Neural cell (in vitro differentiated cells): ENCODE results near the gene LGALS9C. TPM values are rescaled to one million over a fixed set of nuclear protein-coding genes. Genes with fewer than 3 reads are reported as not detected.
"Not testable (repeated sequence)": the region's sequence is repeated elsewhere in the genome, so short reads cannot be mapped to it uniquely, and the experiment has no call there.

Source experiments
- H2AFZ ChIP-seq: fragments of 200-600, 300-800 bp; sonication (generic), shearing (Covaris generic); 2 replicates; pipeline ENCODE4 v1.6.0; 2014; ENCODE audit warnings: low read depth, mild to moderate bottlenecking, antibody characterized with exemption, low read length, moderate library complexity
- H3F3A ChIP-seq: fragments of 200-600 bp; shearing (Covaris generic); 2 replicates; pipeline ENCODE4 v1.6.1; 2016; ENCODE audit warnings: mild to moderate bottlenecking, moderate library complexity, mixed read lengths, antibody characterized with exemption, low read length; ENCODE audit not compliant: insufficient read depth, poor library complexity, severe bottlenecking
- H3K27ac ChIP-seq: fragments of 200-600, 300-800 bp; sonication (generic), shearing (Covaris generic); 2 replicates; pipeline ENCODE4 v1.5.1; 2014; ENCODE audit warnings: mild to moderate bottlenecking, low read length, moderate library complexity
- H3K27me3 ChIP-seq: fragments of 300-800, 200-600 bp; sonication (generic), shearing (Covaris generic); 2 replicates; pipeline ENCODE4 v1.6.0; 2014; ENCODE audit warnings: mild to moderate bottlenecking, low read depth, low read length, moderate library complexity; ENCODE audit not compliant: insufficient read depth
- H3K36me3 ChIP-seq: fragments of 300-800, 200-600 bp; sonication (generic), shearing (Covaris generic); 2 replicates; pipeline ENCODE4 v1.5.1; 2014; ENCODE audit warnings: mild to moderate bottlenecking, antibody characterized with exemption, low read length, moderate library complexity; ENCODE audit not compliant: insufficient read depth
- H3K4me2 ChIP-seq: fragments of 300-800, 200-600 bp; sonication (generic), shearing (Covaris generic); 2 replicates; pipeline ENCODE4 v1.6.0; 2014; ENCODE audit warnings: mild to moderate bottlenecking, low read length
- H3K4me3 ChIP-seq: fragments of 300-800, 200-600 bp; sonication (generic), shearing (Covaris generic); 2 replicates; pipeline ENCODE4 v1.5.1; 2014; ENCODE audit warnings: mild to moderate bottlenecking, low read length, moderate library complexity
- H3K79me2 ChIP-seq: fragments of 200-600 bp; shearing (Covaris generic); replicated peaks from 2 replicates; pipeline ENCODE4 v1.6.0; 2014; ENCODE audit warnings: mild to moderate bottlenecking, low read length, moderate library complexity; ENCODE audit not compliant: insufficient read depth
- H3K9ac ChIP-seq: fragments of 300-800, 200-600 bp; sonication (generic), shearing (Covaris generic); 2 replicates; pipeline ENCODE4 v1.6.1; 2016; ENCODE audit warnings: mild to moderate bottlenecking, low read length, mixed read lengths
- H3K9me2 ChIP-seq: fragments of 200-600 bp; shearing (Covaris generic); 2 replicates; pipeline ENCODE4 v1.6.1; 2016; ENCODE audit warnings: mild to moderate bottlenecking, low read length, mixed read lengths; ENCODE audit not compliant: insufficient read depth
- H3K9me3 ChIP-seq: fragments of 200-600, 300-800 bp; sonication (generic), shearing (Covaris generic); 2 replicates; pipeline ENCODE4 v1.6.1; 2016; ENCODE audit warnings: mild to moderate bottlenecking, mixed run types, low read length, moderate library complexity, mixed read lengths
- H4K20me1 ChIP-seq: fragments of 200-600 bp; shearing (Covaris generic); 2 replicates; pipeline ENCODE4 v1.6.1; 2016; ENCODE audit warnings: mild to moderate bottlenecking, mixed run types; ENCODE audit not compliant: insufficient read depth
- polyA plus RNA-seq: library from polyadenylated mRNA; depleted of rRNA; stranded (reverse); fragments of >200 nt; gene quantifications from 2 replicates; pipeline ENCODE4 v1.2.3, GENCODE V29; 2014

LGALS9C gene
- polyA plus RNA-seq, 1 donor from 2014 or later = not detected

DNA sequence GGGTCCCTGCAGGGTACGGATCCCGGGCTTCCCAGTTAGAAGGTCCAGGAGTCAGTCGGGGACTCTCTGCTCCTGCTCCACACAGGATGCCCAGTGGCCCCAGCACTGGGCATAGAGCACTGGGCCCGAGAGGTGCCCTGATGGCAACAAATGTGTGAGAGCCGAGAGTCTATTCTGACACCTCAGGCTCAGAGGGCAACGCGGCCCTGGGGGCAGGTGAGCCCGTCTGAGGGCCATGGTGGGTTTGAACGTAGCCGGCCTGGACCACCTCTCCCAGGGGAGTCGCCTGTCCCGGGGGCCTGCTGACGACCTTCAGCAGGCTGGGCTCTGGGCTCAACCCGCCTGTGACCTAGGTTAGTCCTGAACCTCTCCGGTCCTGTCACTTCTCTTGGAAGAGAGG, 23.2 kb downstream of the LGALS9C start:
- H4K20me1 ChIP-seq, H3K27ac ChIP-seq, H3F3A ChIP-seq, H3K36me3 ChIP-seq, H3K9me3 ChIP-seq, H3K4me3 ChIP-seq, H3K9ac ChIP-seq, H2AFZ ChIP-seq, H3K9me2 ChIP-seq, H3K4me2 ChIP-seq, H3K27me3 ChIP-seq, H3K79me2 ChIP-seq: not testable (repeated sequence)

DNA sequence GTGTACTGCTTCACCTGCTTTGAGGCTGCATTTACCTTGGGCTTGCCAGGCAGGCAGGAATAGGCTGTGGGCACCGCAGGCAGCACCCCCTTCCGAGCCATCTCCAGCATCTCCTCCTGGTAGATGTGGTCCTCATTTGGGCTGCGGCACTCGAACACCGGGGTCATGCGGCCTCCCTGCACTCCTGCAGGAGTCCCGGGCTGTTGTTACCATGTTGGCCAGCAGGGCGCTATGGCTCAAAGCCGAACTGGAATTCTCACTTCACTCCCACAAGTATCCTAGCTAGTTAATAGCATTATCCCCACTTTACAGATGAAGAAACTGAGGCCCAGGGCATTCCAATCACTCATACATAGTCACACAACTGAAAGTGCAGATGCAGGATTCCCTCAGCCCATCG, 23.7 kb downstream of the LGALS9C start:
- not testable (repeated sequence) for H3K27me3 ChIP-seq, H3K4me2 ChIP-seq, H3K4me3 ChIP-seq, H3F3A ChIP-seq, H3K36me3 ChIP-seq, H3K79me2 ChIP-seq, H3K9ac ChIP-seq, H3K9me2 ChIP-seq, H4K20me1 ChIP-seq, H3K9me3 ChIP-seq, H2AFZ ChIP-seq, H3K27ac ChIP-seq

DNA sequence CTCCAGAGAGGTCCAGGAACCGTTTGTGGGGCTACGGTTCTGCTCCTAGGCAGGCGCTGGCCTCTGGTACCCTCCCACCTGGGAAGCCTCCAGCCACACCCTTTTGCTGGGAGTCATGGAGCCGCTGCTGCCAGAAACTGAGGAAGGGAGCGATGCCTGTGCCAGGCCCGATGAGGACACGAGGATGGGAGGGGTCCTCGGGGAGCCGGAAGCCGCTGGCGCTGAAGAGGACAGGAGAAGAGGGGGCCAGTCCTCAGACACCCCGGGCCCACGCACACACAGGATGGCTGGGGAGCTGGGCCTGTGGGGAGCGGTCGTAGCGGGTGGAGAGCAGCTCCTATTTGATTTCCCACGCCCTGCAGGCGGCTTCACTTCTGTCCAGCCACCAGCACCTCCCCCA, 24.2 kb downstream of the LGALS9C start:
- not testable (repeated sequence) for H3K27me3 ChIP-seq, H3K9me2 ChIP-seq, H3K4me2 ChIP-seq, H2AFZ ChIP-seq, H4K20me1 ChIP-seq, H3K9me3 ChIP-seq, H3K9ac ChIP-seq, H3K36me3 ChIP-seq, H3K79me2 ChIP-seq, H3K27ac ChIP-seq, H3K4me3 ChIP-seq, H3F3A ChIP-seq

DNA sequence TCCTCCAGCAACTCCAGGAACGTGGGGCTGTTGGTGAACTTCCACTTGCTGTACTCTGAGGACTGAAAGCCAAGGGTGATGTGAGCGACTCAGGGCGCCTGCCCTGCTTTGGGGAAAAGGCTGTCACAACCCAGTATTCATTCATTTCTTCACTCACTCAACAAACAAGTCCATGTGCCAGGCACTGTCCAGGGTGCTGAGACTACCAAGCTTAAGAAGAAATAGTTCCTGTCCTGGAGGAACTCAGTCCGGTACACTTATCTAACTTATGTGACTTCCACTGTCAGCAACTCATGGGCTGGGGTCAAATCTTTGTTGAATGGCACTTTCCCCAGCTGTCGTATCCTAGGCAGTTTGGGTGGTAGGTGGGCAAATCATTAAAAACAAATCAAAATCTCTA, 26.6 kb downstream of the LGALS9C start:
- H4K20me1 ChIP-seq, H3K27me3 ChIP-seq, H2AFZ ChIP-seq, H3K4me2 ChIP-seq, H3K9ac ChIP-seq, H3K27ac ChIP-seq, H3K9me3 ChIP-seq, H3K79me2 ChIP-seq, H3F3A ChIP-seq, H3K36me3 ChIP-seq, H3K9me2 ChIP-seq, H3K4me3 ChIP-seq: not testable (repeated sequence)

DNA sequence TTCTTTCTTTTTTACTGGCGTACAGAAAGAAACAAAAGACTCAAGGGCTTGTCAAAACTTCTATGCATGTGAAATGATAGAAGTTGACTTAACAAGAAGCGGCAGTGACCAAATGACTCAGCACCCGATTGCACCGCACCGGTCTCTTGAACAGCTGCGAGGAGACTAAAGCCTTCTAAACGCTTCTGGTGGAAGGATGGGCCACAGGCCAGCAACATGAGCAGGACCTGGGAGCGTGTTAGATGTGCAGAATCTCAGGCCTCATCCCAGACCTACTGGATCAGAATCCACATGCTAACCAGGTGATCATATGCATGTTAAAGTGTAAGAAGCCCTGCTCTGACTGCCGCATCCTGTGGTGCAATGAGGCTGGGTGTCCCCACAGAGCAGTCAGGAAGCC, 31.1 kb downstream of the LGALS9C start:
- H3K4me3 ChIP-seq, H3K27me3 ChIP-seq, H3K36me3 ChIP-seq, H3K9me2 ChIP-seq, H3K9ac ChIP-seq, H4K20me1 ChIP-seq, H3K9me3 ChIP-seq, H3F3A ChIP-seq, H3K4me2 ChIP-seq, H3K27ac ChIP-seq, H2AFZ ChIP-seq, H3K79me2 ChIP-seq: not testable (repeated sequence)

DNA sequence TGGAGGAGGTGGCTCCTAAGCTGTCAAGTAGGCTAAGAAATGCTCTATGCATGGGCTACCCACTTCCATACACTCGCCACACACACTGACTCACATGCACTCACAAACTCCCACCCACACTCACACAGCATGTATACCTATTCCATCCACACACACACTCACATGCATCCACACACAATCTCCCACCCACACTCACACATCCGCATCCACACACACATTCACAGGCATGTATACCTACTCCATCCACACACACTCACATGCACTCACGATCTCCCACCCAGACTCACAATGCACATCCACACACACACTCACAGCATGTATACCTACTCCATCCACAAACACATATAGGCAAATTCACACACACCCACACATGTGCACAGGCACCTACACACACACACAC, 32.1 kb downstream of the LGALS9C start:
- not testable (repeated sequence) for H3K27ac ChIP-seq, H2AFZ ChIP-seq

DNA sequence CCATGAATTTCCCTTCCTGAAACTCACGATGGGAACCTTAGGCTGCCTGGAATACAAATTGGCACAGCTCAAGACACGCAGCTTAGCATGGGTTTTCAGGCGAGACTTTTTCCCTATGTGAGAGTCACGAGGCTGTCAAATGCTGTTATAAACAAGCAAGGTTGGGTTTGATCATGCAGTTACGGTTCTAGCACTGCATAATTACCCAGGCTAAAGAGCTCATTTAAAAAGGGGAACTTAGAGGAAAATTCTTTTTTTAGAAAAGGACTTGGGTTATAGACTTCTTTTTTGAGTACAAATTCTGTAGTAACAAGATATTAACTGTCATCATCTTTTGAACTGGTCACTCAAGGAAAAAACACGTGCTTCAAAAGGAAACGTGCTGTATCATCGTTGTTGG, 44.5 kb downstream of the LGALS9C start:
- not testable (repeated sequence) for H3K9ac ChIP-seq, H3F3A ChIP-seq, H4K20me1 ChIP-seq, H3K9me2 ChIP-seq, H3K9me3 ChIP-seq, H3K27me3 ChIP-seq, H2AFZ ChIP-seq, H3K4me3 ChIP-seq, H3K79me2 ChIP-seq, H3K27ac ChIP-seq, H3K4me2 ChIP-seq, H3K36me3 ChIP-seq

More for the DNA sequence above, 32.1 kb downstream of the LGALS9C start:
- H3K36me3 ChIP-seq, H3K79me2 ChIP-seq, H3K9ac ChIP-seq, H3K4me3 ChIP-seq, H4K20me1 ChIP-seq, H3K4me2 ChIP-seq, H3K9me2 ChIP-seq, H3K27me3 ChIP-seq, H3K9me3 ChIP-seq, H3F3A ChIP-seq: not testable (repeated sequence)

DNA sequence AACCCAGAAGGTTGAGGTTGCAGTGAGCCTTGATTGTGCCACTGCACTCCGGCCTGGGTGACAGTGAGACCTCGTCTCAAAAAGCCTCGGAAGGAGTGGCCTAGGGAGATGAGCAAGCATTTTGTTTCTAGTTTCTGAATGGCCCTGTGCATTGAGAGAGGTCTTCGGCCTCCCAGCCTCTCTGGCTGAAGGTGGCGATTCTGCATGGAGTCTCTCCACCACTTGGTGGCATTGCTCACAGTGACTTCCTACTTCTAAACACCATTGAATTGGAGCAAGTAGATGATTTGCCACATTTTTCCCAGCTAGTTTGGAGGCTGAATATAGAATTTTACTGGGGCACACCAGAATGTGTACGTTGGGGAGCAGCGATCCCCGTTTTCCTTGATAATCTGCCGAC, 48.4 kb downstream of the LGALS9C start:
- H3K9ac ChIP-seq, H3K27me3 ChIP-seq, H3K9me3 ChIP-seq, H3K9me2 ChIP-seq, H3K4me3 ChIP-seq, H3F3A ChIP-seq, H3K36me3 ChIP-seq, H2AFZ ChIP-seq, H3K79me2 ChIP-seq, H4K20me1 ChIP-seq, H3K4me2 ChIP-seq, H3K27ac ChIP-seq: not testable (repeated sequence)
